Gastrocnemius medialis (tissue), 4 donors: ENCODE results near the gene ZNF775. TPM values are rescaled to one million over a fixed set of nuclear protein-coding genes. Genes with fewer than 3 reads are reported as not detected.

ENCODE experiments used
- ATAC-seq, 2 donors: fragments of 150-250 bp; one replicate each; pipeline ENCODE4 v1.9.1; 2016
- DNase-seq, 2 donors: peaks; one replicate each; pipeline ENCODE4 v3.0.0-alpha.2; 2019
- H3K27ac ChIP-seq, 4 donors: fragments of 200-600 bp; sonication (generic); 1 replicate in 1 of 4; 2 replicates in 3 of 4; pipeline ENCODE4 v1.5.1; 2016 to 2018; ENCODE audit warnings: mild to moderate bottlenecking in 2 of 4, moderate library complexity in 1 of 4
- H3K27me3 ChIP-seq, 3 donors: fragments of 200-600 bp; sonication (generic) in 2 of 3; 1 replicate in 1 of 3; 2 replicates in 2 of 3; pipeline versions ENCODE4 v1.5.1 to v1.6.0; 2016 to 2019; ENCODE audit warnings: mild to moderate bottlenecking in 1 of 3, moderate library complexity in 1 of 3
- H3K36me3 ChIP-seq, 2 donors: fragments of 200-600 bp; sonication (generic) in 1 of 2; one replicate each; pipeline ENCODE4 v1.5.1; 2017 to 2018
- H3K4me1 ChIP-seq, 2 donors: fragments of 200-600 bp; sonication (generic) in 1 of 2; one replicate each; pipeline ENCODE4 v1.5.1; 2016 to 2017; ENCODE audit warnings: mild to moderate bottlenecking in 2 of 2
- H3K4me3 ChIP-seq, 4 donors: fragments of 200-600 bp; sonication (generic) in 3 of 4; 1 replicate in 1 of 4; 2 replicates in 3 of 4; pipeline ENCODE4 v1.5.1; 2016 to 2019; ENCODE audit warnings: mild to moderate bottlenecking in 2 of 4
- H3K9me3 ChIP-seq, 3 donors: fragments of 200-600 bp; sonication (generic) in 2 of 3; 1 replicate in 1 of 3; 2 replicates in 2 of 3; pipeline ENCODE4 v1.5.1; 2016 to 2019
- CTCF ChIP-seq, 5 experiments: fragments of 450-650 bp in 3 of 5; fragments of 200-600 bp in 2 of 5; sonication (generic) in 2 of 5; IDR thresholded peaks in 4 of 5; conservative IDR thresholded peaks in 1 of 5; 1 replicate in 4 of 5; 2 replicates in 1 of 5; pipeline ENCODE4 v1.5.1; 2016 to 2019; ENCODE audit warnings: antibody characterized with exemption in 5 of 5, mild to moderate bottlenecking in 3 of 5, moderate library complexity in 3 of 5
- POLR2A ChIP-seq, 2 donors: fragments of 450-650 bp; IDR thresholded peaks; one replicate each; pipeline ENCODE4 v1.6.1; 2017; ENCODE audit warnings: antibody characterized with exemption in 2 of 2, mild to moderate bottlenecking in 2 of 2, moderate library complexity in 2 of 2
- in situ Hi-C, 4 donors: fragments of 200-750 bp; cut with MboI; loops; one replicate each; pipeline versions ENCODE4 v1.15.0 to v1.8.0; 2017; ENCODE audit warnings: low sequenced_read_pairs in 4 of 4
- intact Hi-C: fragments of 100-400 bp; cut with DNase I; formaldehyde crosslinking; loops from one replicate; pipeline ENCODE4 v1.15.1; 2023; ENCODE audit warnings: low total_unique reads
- total RNA-seq, 4 donors: library from RNA; depleted of rRNA; stranded (reverse); fragments of >200 nt; gene quantifications; one replicate each; pipeline versions ENCODE4 v1.1.0 to v1.2.3, GENCODE V29; 2016

The ZNF775 gene
- total RNA-seq, 4 donors from 2014 or later = 3.1 to 7.5 (median 3.3) TPM

DNA sequence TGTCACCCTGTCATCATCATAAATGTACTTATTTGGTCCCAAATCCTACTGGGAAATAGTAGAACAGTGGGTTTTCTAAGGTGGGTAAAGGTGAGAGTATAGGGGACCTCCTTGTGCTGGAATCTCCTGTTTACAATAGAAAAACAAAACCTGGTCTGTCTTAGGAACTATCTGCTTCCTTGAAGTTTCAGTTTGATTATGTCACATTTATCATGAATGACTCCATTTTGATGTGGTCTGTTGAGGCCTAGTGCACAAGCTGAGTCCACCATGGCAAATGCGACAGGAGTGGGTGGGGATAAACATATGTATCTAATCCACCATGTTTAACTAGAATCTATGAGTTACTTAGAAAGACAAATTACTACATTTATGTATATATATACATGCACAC lies 23.5 kb upstream of the ZNF775 start:
- TF ChIP-seq POLR2A (IDR thresholded peaks at IDR 0.05) (no peak), CTCF (IDR thresholded peaks at IDR 0.05 in 4 of 5, conservative IDR thresholded peaks at IDR 0.05 in 1 of 5) (no peak)
- intact Hi-C loops = loop anchor here (1.0 to 2.0 kb wide), 2 partner anchors 34 to 65 kb away; no protein-coding TSS in a partner anchor
- H3K36me3 ChIP-seq = no peaks in the 10 kb centered on the region
- ATAC-seq = no peak
- no peak for DNase-seq
- H3K27me3 ChIP-seq = no peaks in the 10 kb centered on the region
- peaks cover 4 to 5% of the 10 kb centered on the region in 2 donors for H3K4me1 ChIP-seq
- in situ Hi-C loops = no loop called here
- no peaks in the 10 kb centered on the region for H3K9me3 ChIP-seq
- H3K4me3 ChIP-seq = no peak overlapping the region
- no peak overlapping the region for H3K27ac ChIP-seq

- ATAC-seq (peak; percentile 20 to 56), DNase-seq (no peak)
- Histone ChIP-seq H3K4me3 (no peak overlapping the region), H3K27me3 (no peaks in the 10 kb centered on the region), H3K9me3 (no peaks in the 10 kb centered on the region), H3K27ac (peak overlapping the region in 1 of 4 donors; percentile 8), H3K4me1 (peaks cover 5 to 6% of the 10 kb centered on the region in 2 donors), H3K36me3 (no peaks in the 10 kb centered on the region)
- intact Hi-C loops (loop anchor here (1.0 to 2.0 kb wide), 2 partner anchors 33 to 64 kb away; no protein-coding TSS in a partner anchor), in situ Hi-C loops (no loop called here)
- TF ChIP-seq POLR2A (IDR thresholded peaks at IDR 0.05) (no peak), CTCF (IDR thresholded peaks at IDR 0.05 in 4 of 5, conservative IDR thresholded peaks at IDR 0.05 in 1 of 5) (peak; percentile 51 to 78 (median 60))
Measured at GRCh38 chr7:150356265-150356897, 22.7 kb upstream of the ZNF775 start.

DNA sequence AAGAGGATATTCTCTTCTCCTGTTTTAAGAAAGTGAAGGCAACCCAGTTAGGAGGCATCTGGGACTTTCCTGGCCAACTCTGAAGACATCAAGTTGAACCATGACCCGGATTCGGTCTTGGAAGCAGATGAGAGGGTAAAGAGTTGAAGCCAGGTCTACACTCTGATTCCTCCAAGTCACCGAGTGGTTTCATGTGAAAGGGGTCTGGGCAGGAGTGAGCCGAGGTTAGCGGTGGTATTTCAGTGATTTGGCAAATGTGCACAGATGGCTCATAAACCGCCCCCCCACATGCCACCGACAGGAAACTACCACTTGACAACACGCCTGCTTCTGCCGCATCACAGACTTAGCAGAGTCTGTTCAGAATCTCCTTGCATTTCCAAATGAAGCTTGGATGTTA lies 21.9 kb upstream of the ZNF775 start:
- in situ Hi-C loops (no loop called here), intact Hi-C loops (loop anchor here (2.0 kb wide), 1 partner anchor 64 kb away; no protein-coding TSS in a partner anchor)
- H3K9me3 ChIP-seq = no peaks in the 10 kb centered on the region
- peaks cover 14% of the 10 kb centered on the region in 2 donors for H3K4me1 ChIP-seq
- DNase-seq (no peak), ATAC-seq (peak; percentile 30 to 46)
- no peak for TF ChIP-seq POLR2A (IDR thresholded peaks at IDR 0.05)
- no peaks in the 10 kb centered on the region for H3K36me3 ChIP-seq
- H3K4me3 ChIP-seq = no peak overlapping the region
- no peaks in the 10 kb centered on the region for H3K27me3 ChIP-seq
- peak overlapping the region; percentile 10 to 51 (median 33) for H3K27ac ChIP-seq

- Histone ChIP-seq H3K27ac (peak overlapping the region in 2 of 4 donors; percentile 42 to 51), H3K4me1 (peaks cover 20 to 21% of the 10 kb centered on the region in 2 donors), H3K9me3 (no peaks in the 10 kb centered on the region), H3K4me3 (no peak overlapping the region), H3K36me3 (no peaks in the 10 kb centered on the region), H3K27me3 (no peaks in the 10 kb centered on the region)
- no peak for TF ChIP-seq POLR2A (IDR thresholded peaks at IDR 0.05)
- no peak for TF ChIP-seq CTCF (IDR thresholded peaks at IDR 0.05 in 4 of 5, conservative IDR thresholded peaks at IDR 0.05 in 1 of 5)
- in situ Hi-C loops (no loop called here), intact Hi-C loops (loop anchor here (2.0 kb wide), 1 partner anchor 63 kb away; no protein-coding TSS in a partner anchor)
- ATAC-seq (peak in 1 of 2 donors; percentile 26), DNase-seq (no peak)
Measured at GRCh38 chr7:150357771-150358427, 21.2 kb upstream of the ZNF775 start.

DNA sequence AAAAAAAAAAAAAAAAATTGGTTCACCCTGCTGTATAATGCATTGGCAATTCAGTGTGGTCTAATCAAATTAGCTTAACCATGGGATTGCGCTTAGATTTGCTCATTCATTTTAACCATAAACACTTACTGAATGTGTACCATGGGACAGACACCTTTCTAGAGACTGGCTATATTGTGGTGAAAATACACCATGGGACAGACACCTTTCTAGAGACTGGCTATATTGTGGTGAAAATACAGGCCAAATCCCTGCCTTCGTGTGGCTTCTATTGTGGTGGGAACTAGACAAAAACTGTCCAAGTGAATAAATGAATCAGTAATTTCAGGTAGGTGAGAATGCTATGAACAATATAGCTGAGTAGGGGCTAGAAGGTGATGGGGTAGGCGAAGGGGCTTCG lies 20.7 kb upstream of the ZNF775 start:
- DNase-seq (no peak), ATAC-seq (no peak)
- Histone ChIP-seq H3K4me1 (peaks cover 22% of the 10 kb centered on the region in 2 donors), H3K36me3 (no peaks in the 10 kb centered on the region), H3K27ac (no peak overlapping the region), H3K4me3 (no peak overlapping the region), H3K9me3 (no peaks in the 10 kb centered on the region), H3K27me3 (no peaks in the 10 kb centered on the region)
- TF ChIP-seq POLR2A (IDR thresholded peaks at IDR 0.05) = no peak
- TF ChIP-seq CTCF (IDR thresholded peaks at IDR 0.05 in 4 of 5, conservative IDR thresholded peaks at IDR 0.05 in 1 of 5) = no peak
- intact Hi-C loops (no loop called here), in situ Hi-C loops (no loop called here)
